NCI-H345 (cell line): ENCODE results near the gene PLCH1.
"Not testable (repeated sequence)": the region's sequence is repeated elsewhere in the genome, so short reads cannot be mapped to it uniquely, and the experiment has no call there.

Source experiments
- DNase-seq: peaks from one replicate; lab custom pipeline; 2025; lab: John Stamatoyannopoulos, UW

The PLCH1 gene

GRCh38 chr3:155643581-155644165 lies 101.2 kb downstream of the PLCH1 start:
- peak; percentile 15 for DNase-seq

GRCh38 chr3:155641956-155642355 lies 102.9 kb downstream of the PLCH1 start:
- DNase-seq = no peak

- no peak for DNase-seq
Measured at GRCh38 chr3:155640098-155640497, 104.8 kb downstream of the PLCH1 start.

- DNase-seq = no peak
Measured at GRCh38 chr3:155639462-155640055, 105.3 kb downstream of the PLCH1 start.

- not testable (repeated sequence) for DNase-seq
Measured at GRCh38 chr3:155638461-155638860, 106.4 kb downstream of the PLCH1 start.

- DNase-seq = no peak
Measured at GRCh38 chr3:155637567-155637966, 107.3 kb downstream of the PLCH1 start.

- DNase-seq = no peak
Measured at GRCh38 chr3:155635056-155635455, 109.8 kb downstream of the PLCH1 start.

- no peak for DNase-seq
Measured at GRCh38 chr3:155634121-155634719, 110.7 kb downstream of the PLCH1 start.

- DNase-seq = no peak
Measured at GRCh38 chr3:155631323-155632019, 113.4 kb downstream of the PLCH1 start.

GRCh38 chr3:155629556-155629955 lies 115.3 kb downstream of the PLCH1 start:
- no peak for DNase-seq

- no peak for DNase-seq
Measured at GRCh38 chr3:155629056-155629455, 115.8 kb downstream of the PLCH1 start.

- not testable (repeated sequence) for DNase-seq
Measured at GRCh38 chr3:155622647-155623046, 122.2 kb downstream of the PLCH1 start.

GRCh38 chr3:155620552-155620951 lies 124.3 kb downstream of the PLCH1 start:
- DNase-seq = not testable (repeated sequence)

- no peak for DNase-seq
Measured at GRCh38 chr3:155619118-155619915, 125.6 kb downstream of the PLCH1 start.

- no peak for DNase-seq
Measured at GRCh38 chr3:155618543-155618942, 126.3 kb downstream of the PLCH1 start.

GRCh38 chr3:155617346-155617925 lies 127.4 kb downstream of the PLCH1 start:
- no peak for DNase-seq

GRCh38 chr3:155615141-155615540 lies 129.7 kb downstream of the PLCH1 start:
- not testable (repeated sequence) for DNase-seq

- DNase-seq = not testable (repeated sequence)
Measured at GRCh38 chr3:155614410-155614809, 130.5 kb downstream of the PLCH1 start.

GRCh38 chr3:155611456-155611855 lies 133.4 kb downstream of the PLCH1 start:
- DNase-seq = no peak

GRCh38 chr3:155609586-155609985 lies 135.3 kb downstream of the PLCH1 start:
- no peak for DNase-seq

GRCh38 chr3:155608228-155608920 lies 136.5 kb downstream of the PLCH1 start:
- DNase-seq = no peak
